Activated naive CD4-positive, alpha-beta T cell treated with anti-CD3 and anti-CD28 coated beads for 36 hours (primary cell): ENCODE data around the gene SLC1A2. TPM values are rescaled to one million over a fixed set of nuclear protein-coding genes. Genes with fewer than 3 reads are reported as not detected.

ENCODE experiments used
- CTCF ChIA-PET: fragments of 350-600 bp; sonication (Branson Sonifier 250); formaldehyde crosslinking; loops from one replicate; lab custom pipeline; 2021; ENCODE audit warnings: antibody characterized with exemption; lab: Charles Lee
- DNase-seq: peaks from one replicate; pipeline ENCODE4 v3.0.0-alpha.2; 2020
- H3K27ac Mint-ChIP-seq: one replicate; pipeline ENCODE4 v1.8.0; 2021; ENCODE audit warnings: mild to moderate bottlenecking, mixed read lengths
- H3K27me3 Mint-ChIP-seq: one replicate; pipeline ENCODE4 v1.8.0; 2021; ENCODE audit warnings: low read depth, mixed read lengths
- H3K36me3 Mint-ChIP-seq: one replicate; pipeline ENCODE4 v1.8.0; 2021; ENCODE audit warnings: low read depth, mixed read lengths
- H3K4me1 Mint-ChIP-seq: one replicate; pipeline ENCODE4 v1.8.0; 2021; ENCODE audit warnings: low read depth, mixed read lengths
- H3K4me3 Mint-ChIP-seq: one replicate; pipeline ENCODE4 v1.8.0; 2021; ENCODE audit warnings: mild to moderate bottlenecking, moderate library complexity, mixed read lengths
- H3K9me3 Mint-ChIP-seq: one replicate; pipeline ENCODE4 v1.8.0; 2021; ENCODE audit warnings: mixed read lengths
- intact Hi-C: fragments of 100-400 bp; cut with micrococcal nuclease; formaldehyde crosslinking; loops from one replicate; pipeline ENCODE4 v1.15.1; 2023
- total RNA-seq, 2 experiments: library from RNA; stranded (reverse); gene quantifications; one replicate each; pipeline ENCODE4 v1.2.3, GENCODE V29; 2021

SLC1A2 gene
- total RNA-seq, 2 experiments from 2014 or later, result not detected

- CTCF ChIA-PET, result no interaction called here
- no peak for DNase-seq
- H3K9me3 Mint-ChIP-seq, result no peaks in the 10 kb centered on the region
- no peak overlapping the region for H3K4me3 Mint-ChIP-seq
- intact Hi-C loops, result no loop called here
- H3K4me1 Mint-ChIP-seq, result peaks cover 2% of the 10 kb centered on the region
- H3K36me3 Mint-ChIP-seq, result no peaks in the 10 kb centered on the region
- no peak overlapping the region for H3K27ac Mint-ChIP-seq
- H3K27me3 Mint-ChIP-seq, result no peaks in the 10 kb centered on the region
Observed at GRCh38 chr11:35372565-35373283, 46.6 kb downstream of the SLC1A2 start.

- no peak overlapping the region for H3K4me3 Mint-ChIP-seq
- no peaks in the 10 kb centered on the region for H3K36me3 Mint-ChIP-seq
- no peak for DNase-seq
- intact Hi-C loops, result no loop called here
- H3K4me1 Mint-ChIP-seq, result peaks cover 3% of the 10 kb centered on the region
- no peak overlapping the region for H3K27ac Mint-ChIP-seq
- no peaks in the 10 kb centered on the region for H3K27me3 Mint-ChIP-seq
- H3K9me3 Mint-ChIP-seq, result peaks cover 4% of the 10 kb centered on the region
- CTCF ChIA-PET, result interaction anchor here (0.9 to 2.2 kb wide), 4 partner anchors 9 to 228 kb away, joined by 3 to 6 read pairs (median 4); no protein-coding TSS in a partner anchor
Observed at GRCh38 chr11:35367491-35367890, 51.9 kb downstream of the SLC1A2 start.

DNA sequence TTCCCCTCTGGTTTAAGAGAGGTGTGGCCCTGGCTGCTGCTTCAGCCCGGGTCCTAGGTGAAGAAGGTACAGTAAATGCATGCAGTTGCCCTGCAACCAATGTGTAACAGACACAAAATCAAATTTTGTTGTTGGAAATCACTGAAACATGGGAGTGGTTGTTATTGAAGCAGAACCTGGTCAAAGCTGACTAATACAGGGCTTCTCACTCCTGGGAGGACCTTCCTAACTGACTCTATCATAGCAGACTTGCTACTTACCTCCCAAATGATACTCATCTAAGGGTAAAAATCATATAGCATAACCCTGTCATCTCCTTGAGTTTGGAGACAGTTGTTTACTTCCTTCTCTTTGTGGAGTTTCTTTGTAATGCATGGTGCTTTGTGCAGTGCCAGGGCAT is 52.6 kb downstream of the SLC1A2 start:
- intact Hi-C loops, result no loop called here
- Mint-ChIP-seq H3K4me3 (no peak overlapping the region), H3K36me3 (no peaks in the 10 kb centered on the region), H3K27me3 (no peaks in the 10 kb centered on the region), H3K9me3 (peaks cover 4% of the 10 kb centered on the region), H3K27ac (no peak overlapping the region), H3K4me1 (peaks cover 3% of the 10 kb centered on the region)
- DNase-seq, result no peak
- CTCF ChIA-PET, result interaction anchor here (0.5 to 1.1 kb wide), 2 partner anchors 27 to 753 kb away, joined by 4 read pairs; no protein-coding TSS in a partner anchor

DNA sequence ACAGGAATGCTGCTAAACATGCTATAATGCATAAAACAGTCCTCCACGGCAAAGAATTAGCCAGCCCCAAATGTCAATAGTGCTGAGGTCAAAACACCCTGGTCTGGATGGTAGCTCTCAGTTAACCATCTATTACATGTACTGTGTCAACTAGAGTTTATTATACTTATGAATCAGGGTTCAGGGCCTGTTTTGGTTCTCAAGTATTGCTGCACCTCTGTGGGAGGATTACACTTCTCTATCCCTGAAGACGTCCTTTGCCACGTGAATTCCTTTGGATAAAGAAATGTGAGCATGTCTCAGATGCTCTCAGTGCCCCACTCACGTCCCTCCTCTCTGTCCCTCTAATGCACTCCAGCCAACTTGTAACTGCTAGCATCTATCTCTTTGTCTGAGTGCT is 53.4 kb downstream of the SLC1A2 start:
- H3K4me3 Mint-ChIP-seq, result no peak overlapping the region
- no peaks in the 10 kb centered on the region for H3K36me3 Mint-ChIP-seq
- peaks cover 3% of the 10 kb centered on the region for H3K4me1 Mint-ChIP-seq
- intact Hi-C loops, result no loop called here
- H3K27me3 Mint-ChIP-seq, result no peaks in the 10 kb centered on the region
- CTCF ChIA-PET, result interaction anchor here (0.5 to 1.1 kb wide), 2 partner anchors 27 to 752 kb away, joined by 4 read pairs; no protein-coding TSS in a partner anchor
- no peak for DNase-seq
- H3K9me3 Mint-ChIP-seq, result peaks cover 4% of the 10 kb centered on the region
- H3K27ac Mint-ChIP-seq, result no peak overlapping the region

GRCh38 chr11:35365395-35365794 is 54.0 kb downstream of the SLC1A2 start:
- H3K27me3 Mint-ChIP-seq, result no peaks in the 10 kb centered on the region
- no peak overlapping the region for H3K27ac Mint-ChIP-seq
- DNase-seq, result no peak
- intact Hi-C loops, result no loop called here
- peaks cover 4% of the 10 kb centered on the region for H3K9me3 Mint-ChIP-seq
- H3K4me3 Mint-ChIP-seq, result no peak overlapping the region
- H3K4me1 Mint-ChIP-seq, result peaks cover 3% of the 10 kb centered on the region
- H3K36me3 Mint-ChIP-seq, result no peaks in the 10 kb centered on the region
- CTCF ChIA-PET, result no interaction called here

DNA sequence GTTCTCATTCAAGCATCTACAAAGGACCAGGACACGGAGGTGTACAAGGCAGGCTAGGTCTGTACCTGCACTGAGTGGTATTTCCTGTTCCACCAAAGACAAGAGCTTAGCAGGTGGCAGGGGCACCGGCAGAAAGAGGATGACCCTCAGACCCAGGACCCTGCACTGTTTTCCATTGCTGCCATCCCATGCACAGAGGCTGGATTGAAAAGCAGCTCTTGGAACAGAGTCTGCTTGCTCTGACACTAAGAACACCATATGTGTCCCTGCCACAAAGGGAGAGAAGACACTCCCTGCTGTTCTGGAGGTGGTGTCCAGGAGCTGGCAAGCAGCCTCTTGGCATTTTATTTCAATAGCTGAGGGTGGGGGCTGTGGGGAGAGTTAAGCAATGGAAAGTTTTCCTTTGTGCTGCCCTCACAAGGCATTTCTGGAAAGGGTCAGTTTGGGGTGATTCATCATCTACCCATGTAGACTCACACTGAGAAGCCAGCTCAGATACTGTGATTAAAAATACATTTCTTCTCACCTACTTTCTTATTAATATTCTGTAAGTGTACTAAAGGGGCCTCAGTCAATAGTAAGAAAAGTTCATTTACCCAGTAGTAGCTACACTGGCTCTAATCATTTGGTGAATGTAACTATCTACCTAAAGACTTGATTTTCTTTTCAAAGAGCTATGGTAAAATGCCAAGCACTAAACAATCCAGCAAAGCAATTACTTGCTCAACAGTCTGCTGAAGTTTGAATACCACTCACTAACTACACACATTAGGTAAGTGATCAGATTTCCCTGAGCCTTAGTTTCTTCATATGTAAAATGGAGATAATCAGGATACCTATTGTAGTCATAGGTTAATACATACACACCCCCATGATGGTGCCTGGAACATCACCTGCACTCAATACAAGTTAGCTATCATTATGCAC is 55.2 kb downstream of the SLC1A2 start:
- intact Hi-C loops, result no loop called here
- no peak overlapping the region for H3K4me3 Mint-ChIP-seq
- peaks cover 4% of the 10 kb centered on the region for H3K9me3 Mint-ChIP-seq
- no peaks in the 10 kb centered on the region for H3K27me3 Mint-ChIP-seq
- H3K36me3 Mint-ChIP-seq, result no peaks in the 10 kb centered on the region
- H3K27ac Mint-ChIP-seq, result no peak overlapping the region
- DNase-seq, result no peak
- peaks cover 3% of the 10 kb centered on the region for H3K4me1 Mint-ChIP-seq
- CTCF ChIA-PET, result interaction anchor here (0.6 to 1.6 kb wide), 3 partner anchors 58 to 446 kb away, joined by 3 to 6 read pairs (median 4); no protein-coding TSS in a partner anchor

GRCh38 chr11:35363246-35363801 is 56.0 kb downstream of the SLC1A2 start:
- CTCF ChIA-PET, result interaction anchor here (0.6 to 1.6 kb wide), 2 partner anchors 436 to 446 kb away, joined by 4 to 6 read pairs; no protein-coding TSS in a partner anchor
- no peak overlapping the region for H3K27ac Mint-ChIP-seq
- intact Hi-C loops, result no loop called here
- peaks cover 4% of the 10 kb centered on the region for H3K9me3 Mint-ChIP-seq
- H3K4me1 Mint-ChIP-seq, result peaks cover 3% of the 10 kb centered on the region
- no peaks in the 10 kb centered on the region for H3K36me3 Mint-ChIP-seq
- no peak overlapping the region for H3K4me3 Mint-ChIP-seq
- DNase-seq, result no peak
- H3K27me3 Mint-ChIP-seq, result no peaks in the 10 kb centered on the region

DNA sequence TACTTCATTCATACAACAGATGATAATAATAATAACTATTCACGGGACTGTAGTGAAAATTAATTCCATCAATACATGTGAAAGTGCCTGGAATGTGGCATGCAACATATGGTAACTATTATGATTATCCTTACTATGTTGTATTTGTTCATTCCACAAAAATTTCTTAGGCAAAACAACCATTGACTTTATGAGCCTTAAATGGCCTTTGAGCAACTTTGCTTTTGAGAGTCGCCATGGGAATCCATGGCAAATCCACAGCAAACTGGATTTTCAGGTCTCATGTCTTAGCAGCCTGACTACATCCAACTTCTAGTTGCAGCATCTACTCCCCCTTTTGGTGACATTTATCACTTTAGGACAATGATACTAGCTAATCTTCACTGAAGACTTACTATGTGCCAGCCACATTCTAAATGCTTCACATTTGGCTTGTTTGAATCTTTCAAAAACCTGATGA is 56.8 kb downstream of the SLC1A2 start:
- no peaks in the 10 kb centered on the region for H3K27me3 Mint-ChIP-seq
- peaks cover 4% of the 10 kb centered on the region for H3K9me3 Mint-ChIP-seq
- no peak for DNase-seq
- no peak overlapping the region for H3K4me3 Mint-ChIP-seq
- intact Hi-C loops, result no loop called here
- CTCF ChIA-PET, result no interaction called here
- peaks cover 3% of the 10 kb centered on the region for H3K4me1 Mint-ChIP-seq
- no peak overlapping the region for H3K27ac Mint-ChIP-seq
- H3K36me3 Mint-ChIP-seq, result no peaks in the 10 kb centered on the region

DNA sequence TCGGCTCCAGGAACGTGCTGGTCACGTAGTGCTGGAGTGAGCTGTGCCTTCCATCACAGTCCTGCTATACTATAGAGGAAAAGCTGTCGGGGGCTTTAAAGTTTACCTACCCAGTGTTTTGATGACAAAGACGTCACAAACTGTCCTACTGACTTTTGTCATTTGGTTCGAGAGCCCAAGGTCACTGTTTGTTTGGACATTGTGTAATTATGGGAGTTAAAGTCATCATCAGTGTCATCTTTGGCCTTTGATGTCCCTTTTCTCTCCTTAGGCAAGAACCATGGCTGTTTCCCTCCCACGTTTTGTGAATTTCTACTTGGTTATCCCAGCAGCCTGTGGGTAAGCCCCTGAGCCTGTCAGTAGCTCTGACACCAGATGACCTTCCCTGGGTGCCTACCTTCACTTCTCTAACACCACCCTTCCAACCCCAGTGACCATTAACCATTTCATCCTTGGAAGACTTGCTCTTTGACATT is 59.3 kb downstream of the SLC1A2 start:
- CTCF ChIA-PET, result interaction anchor here (0.9 kb wide), 1 partner anchor 13 kb away, joined by 3 read pairs; no protein-coding TSS in a partner anchor
- no peak overlapping the region for H3K27ac Mint-ChIP-seq
- H3K36me3 Mint-ChIP-seq, result no peaks in the 10 kb centered on the region
- no peaks in the 10 kb centered on the region for H3K9me3 Mint-ChIP-seq
- intact Hi-C loops, result no loop called here
- no peak for DNase-seq
- no peaks in the 10 kb centered on the region for H3K27me3 Mint-ChIP-seq
- no peak overlapping the region for H3K4me3 Mint-ChIP-seq
- peaks cover 3% of the 10 kb centered on the region for H3K4me1 Mint-ChIP-seq

DNA sequence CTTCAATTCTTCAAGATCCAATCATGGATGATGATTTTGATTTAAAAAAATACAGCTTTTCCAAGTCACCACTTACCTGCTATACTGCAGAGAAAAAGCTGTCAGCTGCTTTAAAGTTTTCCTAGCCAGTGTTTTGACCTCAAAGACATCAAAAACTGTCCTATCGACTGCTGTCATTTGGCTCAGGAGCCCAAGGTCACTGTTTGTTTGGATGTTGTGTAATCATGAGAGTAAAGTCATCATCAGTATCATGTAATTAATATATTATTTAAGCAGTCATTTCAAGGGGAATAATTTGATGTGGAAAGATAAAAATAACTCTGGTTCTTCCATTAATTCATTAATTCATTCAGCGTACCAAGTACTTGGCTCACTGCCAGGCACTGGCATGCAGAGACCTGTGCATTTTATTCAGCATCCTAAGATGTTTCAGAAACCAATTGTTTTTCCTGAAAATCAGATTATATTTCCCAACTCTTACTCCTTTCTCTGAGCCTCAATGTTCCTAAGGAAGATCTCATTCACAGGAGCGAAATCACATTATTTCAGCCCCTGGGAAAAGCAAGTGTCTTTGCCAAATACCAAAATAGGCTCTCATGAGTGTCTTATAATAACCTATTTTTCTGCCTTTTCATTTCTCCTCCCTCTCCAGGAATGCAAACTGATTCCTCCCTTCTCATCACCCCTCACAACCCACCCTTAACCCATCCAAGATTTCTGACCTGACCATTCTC is 59.9 kb downstream of the SLC1A2 start:
- no peaks in the 10 kb centered on the region for H3K36me3 Mint-ChIP-seq
- CTCF ChIA-PET, result no interaction called here
- no peak overlapping the region for H3K4me3 Mint-ChIP-seq
- no peak overlapping the region for H3K27ac Mint-ChIP-seq
- no peak for DNase-seq
- intact Hi-C loops, result no loop called here
- no peaks in the 10 kb centered on the region for H3K9me3 Mint-ChIP-seq
- H3K27me3 Mint-ChIP-seq, result no peaks in the 10 kb centered on the region
- peaks cover 3% of the 10 kb centered on the region for H3K4me1 Mint-ChIP-seq

DNA sequence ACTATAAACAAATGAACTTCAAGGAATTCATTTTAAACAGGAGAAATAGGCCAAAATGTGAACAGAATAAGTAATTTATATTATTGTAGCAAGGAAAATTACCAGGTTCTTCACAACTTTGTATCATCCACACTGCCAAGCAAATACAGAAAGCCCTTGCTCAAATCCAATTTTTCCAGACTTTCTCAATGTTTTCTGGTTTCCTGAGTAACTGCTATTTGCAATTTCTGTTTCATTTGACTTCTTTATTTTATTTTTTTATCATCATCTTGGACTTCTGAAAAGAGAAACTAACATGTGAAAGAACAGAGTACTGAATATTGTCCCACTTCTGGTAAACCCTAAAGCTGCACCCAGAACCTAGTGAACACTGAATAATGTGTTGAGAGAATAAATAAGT is 61.0 kb downstream of the SLC1A2 start:
- intact Hi-C loops, result no loop called here
- Mint-ChIP-seq H3K4me1 (peaks cover 3% of the 10 kb centered on the region), H3K4me3 (no peak overlapping the region), H3K27me3 (no peaks in the 10 kb centered on the region), H3K9me3 (no peaks in the 10 kb centered on the region), H3K36me3 (no peaks in the 10 kb centered on the region), H3K27ac (no peak overlapping the region)
- CTCF ChIA-PET, result interaction anchor here (1.0 kb wide), 1 partner anchor 10 kb away, joined by 3 read pairs; no protein-coding TSS in a partner anchor
- no peak for DNase-seq
